SK-N-MC (cell line): ENCODE data around the gene CNGB1.

ENCODE experiments used
- EZH2 ChIP-seq: fragments of 200-600 bp; sonication (generic); IDR thresholded peaks from one replicate; pipeline ENCODE4 v1.6.1; 2017; ENCODE audit warnings: antibody characterized with exemption
- POLR2AphosphoS5 ChIP-seq: IDR thresholded peaks from 2 replicates; pipeline ENCODE4 v1.6.1; 2012; ENCODE audit warnings: mild to moderate bottlenecking, low read depth, low read length, borderline replicate concordance

- no peak for TF ChIP-seq EZH2
- TF ChIP-seq POLR2AphosphoS5, result no peak
Measured at GRCh38 chr16:57992084-57992483, 21.2 kb upstream of the CNGB1 start.
